SK-N-SH (cell line): Measurements from ENCODE around the gene LFNG.

ENCODE experiments used
- CHD2 ChIP-seq: fragments of 150-350 bp; IDR thresholded peaks from 2 replicates; pipeline ENCODE4 v1.6.1; 2018; ENCODE audit warnings: low read length; ENCODE audit not compliant: partially characterized antibody
- CTCF ChIP-seq: fragments of 200-600 bp; sonication (generic); IDR thresholded peaks from 2 replicates; pipeline ENCODE4 v1.6.1; 2017; ENCODE audit warnings: antibody characterized with exemption, mild to moderate bottlenecking, moderate library complexity
- EP300 ChIP-seq, 2 experiments: IDR thresholded peaks; 2 replicates each; pipeline versions ENCODE4 v1.4.0 to v1.6.1; 2012; ENCODE audit warnings: borderline replicate concordance in 1 of 2, low read depth in 1 of 2, low read length in 1 of 2
- EZH2phosphoT487 ChIP-seq: fragments of 200-600 bp; sonication (generic); IDR thresholded peaks from 2 replicates; pipeline ENCODE4 v1.6.1; 2017; ENCODE audit warnings: low read depth, mixed run types, mild to moderate bottlenecking, antibody characterized with exemption, moderate library complexity, borderline replicate concordance
- GABPA ChIP-seq: IDR thresholded peaks from 2 replicates; pipeline ENCODE4 v1.4.0; 2012; ENCODE audit warnings: low read depth, mild to moderate bottlenecking
- POLR2AphosphoS5 ChIP-seq: IDR thresholded peaks from 2 replicates; pipeline ENCODE4 v1.6.1; 2012; ENCODE audit warnings: low read depth, low read length
- REST ChIP-seq: IDR thresholded peaks from 2 replicates; pipeline ENCODE4 v1.6.1; 2012; ENCODE audit warnings: mild to moderate bottlenecking, low read depth, low read length, moderate library complexity
- RFX5 ChIP-seq: IDR thresholded peaks from 2 replicates; pipeline ENCODE4 v1.6.1; 2012; ENCODE audit warnings: mild to moderate bottlenecking, improper control_type of control experiment, low read length
- SIN3A ChIP-seq: IDR thresholded peaks from 2 replicates; pipeline ENCODE4 v1.6.1; 2012; ENCODE audit warnings: low read depth, mild to moderate bottlenecking, low read length, moderate library complexity, borderline replicate concordance
- SMC3 ChIP-seq: IDR thresholded peaks from 2 replicates; pipeline ENCODE4 v1.6.1; 2012; ENCODE audit warnings: low read depth, low read length, improper control_type of control experiment
- TAF1 ChIP-seq: IDR thresholded peaks from 2 replicates; pipeline ENCODE4 v1.6.1; 2012; ENCODE audit warnings: low read depth, mild to moderate bottlenecking, low read length, moderate library complexity, borderline replicate concordance

DNA sequence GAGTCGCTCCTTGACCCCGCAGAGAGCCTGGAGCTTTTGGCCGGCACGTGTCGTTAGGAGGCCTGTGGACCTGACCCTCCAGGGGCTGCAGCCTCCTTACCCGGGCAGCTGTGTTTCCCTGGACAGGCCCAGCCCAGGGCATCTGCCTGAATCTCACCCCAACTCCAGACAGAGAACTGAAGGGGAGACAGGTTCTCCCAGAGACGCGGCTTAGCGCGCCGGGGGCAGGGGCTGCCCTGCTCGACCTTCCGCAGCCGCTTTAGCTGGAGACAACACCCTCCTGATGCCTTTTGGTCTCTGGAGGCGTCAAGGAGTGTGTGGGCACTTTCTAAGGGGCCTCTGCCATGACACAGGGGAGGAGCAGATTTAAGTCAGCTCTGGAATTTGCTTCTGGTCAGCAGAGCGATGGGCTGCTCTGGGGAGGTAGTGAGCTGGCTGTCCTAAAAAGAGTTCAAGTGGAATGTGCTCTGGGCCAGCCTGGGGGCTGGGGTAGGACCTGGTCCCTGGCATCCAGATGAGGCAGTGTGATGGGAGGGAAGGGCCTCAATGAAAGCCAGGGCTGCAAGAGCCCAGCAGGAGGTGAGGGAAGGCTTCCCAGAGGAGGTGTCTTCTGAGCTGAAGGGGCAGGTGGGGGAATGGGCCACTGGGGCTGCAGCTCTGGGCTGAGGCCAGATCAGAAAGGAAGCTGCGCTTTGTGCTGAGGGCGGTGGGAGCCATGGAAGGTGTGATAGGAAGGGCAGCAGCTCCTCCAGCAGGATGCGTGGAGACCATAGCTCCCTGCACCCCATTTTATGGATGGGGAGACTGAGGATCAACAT lies 49.2 kb upstream of the LFNG start:
- no peak for TF ChIP-seq GABPA
- TF ChIP-seq SMC3, result no peak
- TF ChIP-seq CTCF, result no peak
- no peak for TF ChIP-seq TAF1
- no peak for TF ChIP-seq REST
- no peak for TF ChIP-seq EP300 (IDR thresholded peaks at IDR 0.05; ENCODE audit: borderline replicate concordance in 1 of 2, low read depth in 1 of 2, low read length in 1 of 2)
- TF ChIP-seq SIN3A, result no peak
- TF ChIP-seq POLR2AphosphoS5, result no peak
- TF ChIP-seq RFX5, result no peak
- no peak for TF ChIP-seq EZH2phosphoT487
- TF ChIP-seq CHD2, result no peak
